Measurements from ENCODE around the gene REV3L.
"Not testable (repeated sequence)": the region's sequence is repeated elsewhere in the genome, so short reads cannot be mapped to it uniquely, and the experiment has no call there.

REV3L gene

DNA sequence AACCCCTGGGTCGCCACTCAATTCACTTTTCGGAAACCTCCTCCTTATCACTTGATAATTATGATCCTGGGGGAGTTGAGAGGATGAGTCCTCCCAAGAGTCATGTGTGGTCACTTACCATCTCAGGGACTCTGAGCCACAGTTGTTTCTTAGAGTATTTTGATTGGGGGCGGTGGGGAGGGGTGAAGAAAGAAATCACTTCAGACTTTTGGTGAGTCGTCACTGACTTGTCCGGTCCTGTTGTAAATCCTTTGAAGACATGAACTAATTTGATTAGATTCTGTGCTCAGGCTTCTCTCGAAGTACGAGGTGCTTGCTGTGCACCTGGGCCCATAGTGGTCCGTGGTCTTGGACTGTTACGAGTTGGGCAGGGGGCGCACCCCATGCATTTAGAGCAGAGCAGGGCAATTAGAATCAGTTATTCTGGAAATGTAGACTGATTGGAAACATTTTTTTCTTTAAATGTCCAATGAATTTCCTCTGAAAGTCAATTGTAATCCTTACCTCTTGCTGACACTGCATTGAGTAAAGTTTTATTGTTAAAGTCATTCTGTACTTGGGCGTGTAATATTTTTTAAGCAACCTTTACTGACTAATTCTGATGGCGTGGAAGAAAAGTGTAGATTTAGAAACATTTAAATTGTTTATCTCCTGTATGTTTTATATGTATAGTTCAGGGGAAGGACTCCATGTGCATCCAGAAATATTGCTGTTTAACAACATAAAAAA, 222.3 kb downstream of the REV3L start:
- DNase-seq (ENCODE audit: low spot score), result no peak

- DNase-seq (ENCODE audit: low spot score), result peak; percentile 99
Measured at GRCh38 chr6:111259089-111259831, 223.8 kb downstream of the REV3L start.

DNA sequence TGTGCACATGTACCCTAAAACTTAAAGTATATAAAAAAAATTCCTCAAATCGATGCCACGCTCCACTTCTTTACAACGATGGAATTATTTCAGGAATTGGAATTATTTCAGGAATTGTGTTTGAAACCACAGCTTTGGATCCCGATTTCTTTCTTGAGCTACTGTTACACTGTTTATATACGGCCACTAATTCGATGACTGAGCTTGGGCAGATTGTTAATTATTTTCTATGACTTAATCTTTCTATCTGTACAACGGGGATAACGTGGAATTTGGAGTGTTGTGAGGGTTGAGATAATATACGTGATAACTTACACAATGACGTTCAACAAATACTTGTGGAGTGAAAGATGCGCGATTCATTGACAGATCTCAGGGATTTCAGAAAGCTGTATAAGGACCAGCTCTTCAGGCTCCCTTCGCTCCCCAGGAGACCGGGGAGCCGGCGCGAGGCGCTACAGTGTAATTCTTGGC, 224.4 kb downstream of the REV3L start:
- no peak for DNase-seq (ENCODE audit: low spot score)

GRCh38 chr6:111258010-111258409, 225.0 kb downstream of the REV3L start:
- no peak for DNase-seq (ENCODE audit: low spot score)

- DNase-seq (ENCODE audit: low spot score), result no peak
Measured at GRCh38 chr6:111256646-111257045, 226.4 kb downstream of the REV3L start.

DNA sequence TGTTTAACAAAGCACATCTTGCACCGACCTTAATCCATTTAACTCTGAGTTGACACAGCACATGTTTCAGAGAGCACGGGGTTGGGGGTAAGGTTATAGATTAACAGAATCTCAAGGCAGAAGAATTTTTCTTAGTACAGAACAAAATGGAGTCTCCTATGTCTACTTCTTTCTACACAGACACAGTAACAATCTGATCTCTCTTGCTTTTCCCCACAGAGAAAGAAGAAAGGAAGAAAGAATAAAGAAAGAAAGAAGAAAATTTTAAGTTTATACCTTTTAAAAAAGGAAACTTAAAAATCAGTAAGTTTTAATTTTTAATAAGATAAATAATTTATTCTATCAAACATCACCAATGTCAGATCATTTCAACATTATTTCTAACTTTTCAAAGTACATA, 227.2 kb downstream of the REV3L start:
- DNase-seq (ENCODE audit: low spot score), result not testable (repeated sequence)

DNA sequence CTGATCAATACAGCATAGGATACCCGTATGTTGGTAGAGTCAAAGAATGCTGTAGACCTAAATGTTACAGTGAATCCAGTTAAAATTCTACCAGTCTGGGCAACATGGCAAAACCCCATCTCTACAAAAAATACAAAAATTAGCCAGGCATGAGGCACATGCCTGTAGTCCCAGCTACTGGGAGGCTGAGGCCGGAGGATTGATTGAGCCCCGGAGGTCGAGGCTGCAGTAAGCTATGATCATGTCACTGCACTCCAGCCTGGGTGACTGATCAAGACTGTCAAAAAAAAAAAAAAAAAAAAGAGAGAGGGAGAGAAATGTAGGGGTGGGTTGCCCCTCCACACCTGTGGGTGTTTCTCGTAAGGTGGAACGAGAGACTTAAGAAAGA, 228.2 kb downstream of the REV3L start:
- no peak for DNase-seq (ENCODE audit: low spot score)

DNA sequence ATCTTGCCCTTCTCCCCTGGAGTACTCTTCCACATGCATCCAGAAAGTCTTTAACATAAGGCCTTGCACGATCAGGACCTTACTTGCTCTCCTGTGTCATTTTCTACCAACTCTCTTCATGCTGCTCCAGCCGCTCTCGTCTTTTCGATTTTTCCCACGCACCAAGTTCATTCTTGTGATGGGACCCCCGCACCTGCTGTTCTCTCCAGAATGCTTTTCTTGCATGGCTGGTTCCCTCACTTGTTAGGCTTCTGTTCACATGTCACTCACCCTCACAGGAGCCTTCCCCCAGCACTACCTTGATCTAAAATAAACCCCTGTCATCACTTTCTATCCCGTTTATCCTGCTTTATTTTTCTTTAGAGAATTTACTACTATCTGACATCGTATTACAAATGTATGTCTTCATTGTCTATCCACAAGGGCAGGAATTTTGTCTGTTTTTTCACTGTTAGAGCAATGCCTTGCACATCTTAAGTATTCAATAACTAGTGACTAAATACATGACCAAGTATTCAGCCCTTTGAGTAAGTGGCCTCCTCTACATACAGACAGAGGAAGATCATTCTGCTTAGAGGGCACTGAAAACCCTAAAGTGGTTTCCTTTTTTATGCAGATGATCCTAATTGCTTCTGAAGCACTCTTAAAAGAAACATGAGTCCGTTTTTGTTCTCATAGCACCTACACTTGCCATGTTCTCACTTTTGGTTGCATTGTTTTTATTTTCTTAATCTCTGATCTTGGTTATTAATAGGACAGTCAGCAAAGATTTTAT, 228.8 kb downstream of the REV3L start:
- no peak for DNase-seq (ENCODE audit: low spot score)

- DNase-seq (ENCODE audit: low spot score), result no peak
Measured at GRCh38 chr6:111252726-111253125, 230.3 kb downstream of the REV3L start.

DNA sequence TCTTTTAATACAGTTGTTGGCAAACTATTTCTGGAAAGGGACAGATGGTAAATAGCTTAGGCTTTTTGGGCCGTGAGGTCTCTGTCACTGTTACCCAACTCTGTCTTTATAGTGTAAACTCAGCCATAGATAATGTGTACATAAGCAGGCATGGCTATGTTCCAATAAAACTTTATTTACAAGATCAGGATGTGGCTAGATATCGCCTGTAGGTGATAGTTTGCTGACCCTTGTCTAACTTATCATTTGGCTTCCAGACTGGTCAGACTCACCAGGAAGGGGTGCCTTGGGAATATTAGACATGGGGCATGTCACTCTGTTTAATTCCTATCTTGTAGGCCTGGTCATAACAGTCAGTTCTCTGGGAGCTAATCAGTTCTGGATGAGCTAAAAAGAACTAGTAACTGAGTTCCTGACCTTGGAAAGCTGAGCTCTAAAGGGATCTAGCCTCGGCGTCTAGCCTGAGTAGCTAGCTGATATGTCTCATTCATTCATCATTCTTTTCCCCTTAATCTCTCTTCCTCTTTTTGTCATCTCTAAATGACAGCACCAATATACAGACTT, 232.1 kb downstream of the REV3L start:
- DNase-seq (ENCODE audit: low spot score), result no peak

Measured in CD4-positive, alpha-beta T cell treated with Interleukin-15 for 4 hours (primary cell).